ENCODE measurements around the gene SYPL2. TPM values are rescaled to one million over a fixed set of nuclear protein-coding genes. Genes with fewer than 3 reads are reported as not detected.

The SYPL2 gene
- total and polyA plus RNA-seq, 2 of the 8 experiments (the other 6 are each of a cell fraction or from before 2014, with no cell fraction given), result 1.5 TPM

DNA sequence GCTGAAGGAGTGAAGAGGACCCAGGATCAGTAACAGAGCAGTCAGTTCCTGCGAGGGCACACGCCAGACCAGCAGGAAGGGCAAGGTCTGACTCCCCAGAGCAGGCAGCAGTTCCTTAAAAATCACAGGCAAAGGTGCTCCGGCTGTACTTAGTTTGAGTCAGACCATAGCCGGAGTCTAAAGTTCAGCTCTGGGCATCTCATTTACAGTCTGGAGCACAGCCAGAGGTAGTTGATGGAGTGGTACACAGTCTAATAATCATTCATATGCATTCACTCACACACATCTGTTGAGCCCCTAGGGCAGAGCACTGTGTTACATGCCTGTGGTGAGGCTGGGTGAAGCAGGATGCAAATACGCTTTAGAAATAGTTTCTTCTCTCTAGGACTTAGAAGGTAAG lies 50.5 kb downstream of the SYPL2 start:
- Histone ChIP-seq H3K4me3 (ENCODE audit: extremely low read depth in 1 of 4, insufficient read depth in 2 of 4, low read depth in 3 of 4, low read length in 4 of 4) (no peak overlapping the region), H3K23me2 (ENCODE audit: low read depth, low read length) (no peaks in the 10 kb centered on the region), H3K36me3 (ENCODE audit: control insufficient read depth in 2 of 4, insufficient read depth in 4 of 4, low read length in 3 of 4) (no peaks in the 10 kb centered on the region), H3K9me3 (ENCODE audit: insufficient read depth in 2 of 2, low read depth in 1 of 2, low read length in 1 of 2) (no peaks in the 10 kb centered on the region), H2BK12ac (ENCODE audit: low read depth, low read length) (no peak overlapping the region), H3K56ac (replicated peaks; ENCODE audit: insufficient read length, low read depth, low read length) (no peak overlapping the region), H4K91ac (replicated peaks; ENCODE audit: insufficient read length, low read length) (no peak overlapping the region), H3K14ac (ENCODE audit: insufficient read length) (no peak overlapping the region), H3K9ac (replicated peaks in 1 of 4; ENCODE audit: extremely low read depth in 1 of 4, low read depth in 3 of 4, low read length in 3 of 4) (no peak overlapping the region), H2BK15ac (ENCODE audit: low read length) (no peak overlapping the region), H3K27ac (ENCODE audit: low read depth, low read length) (no peak overlapping the region), H3K4me1 (replicated peaks in 1 of 4; ENCODE audit: control insufficient read depth in 3 of 4, insufficient read depth in 4 of 4, low read length in 3 of 4) (no peaks in the 10 kb centered on the region), H2AFZ (ENCODE audit: low read length) (no peak overlapping the region), H2BK120ac (replicated peaks; ENCODE audit: low read depth, low read length) (no peak overlapping the region), H3K79me2 (ENCODE audit: control insufficient read depth in 1 of 2, insufficient read depth in 2 of 2, low read length in 2 of 2) (no peaks in the 10 kb centered on the region), H2BK5ac (ENCODE audit: low read depth, low read length) (no peak overlapping the region), H3K4me2 (ENCODE audit: insufficient read depth in 1 of 2, low read depth in 2 of 2, low read length in 2 of 2) (no peak overlapping the region), H4K5ac (ENCODE audit: insufficient read length, low read depth, low read length) (no peak overlapping the region), H3K23ac (ENCODE audit: insufficient read length) (no peak overlapping the region), H2BK20ac (ENCODE audit: low read length) (no peak overlapping the region), H2AK5ac (ENCODE audit: low read depth, low read length) (no peak overlapping the region), H4K8ac (ENCODE audit: extremely low read depth, insufficient read depth, low read length) (no peak overlapping the region), H4K20me1 (replicated peaks in 1 of 2; ENCODE audit: control insufficient read depth in 1 of 2, insufficient read depth in 2 of 2, low read length in 2 of 2) (no peaks in the 10 kb centered on the region), H3K4ac (replicated peaks; ENCODE audit: insufficient read length, low read depth, low read length) (no peak overlapping the region), H3K18ac (ENCODE audit: extremely low read depth, low read length) (no peak overlapping the region), H3K79me1 (ENCODE audit: low read depth, low read length) (no peaks in the 10 kb centered on the region), H3K27me3 (replicated peaks in 1 of 4; ENCODE audit: control insufficient read depth in 3 of 4, extremely low read depth in 1 of 4, insufficient read depth in 3 of 4, low read length in 3 of 4) (0 out of 7 replicates have a peak, but pooled peaks cover 0 to 2% (median 0%) of the 10 kb centered on the region in 4 experiments)
- ChIA-PET POLR2A (ENCODE audit: partially characterized antibody) (no interaction called here), CTCF (ENCODE audit: partially characterized antibody) (interaction anchor here (0.8 to 43.7 kb wide), 3 partner anchors 17 to 192 kb away, joined by 3 to 1755 read pairs (median 666); partner anchors contain the start of genes ATXN7L2, CYB561D1 and GPR61)
- no peak for TF ChIP-seq GABPA (IDR thresholded peaks at IDR 0.05; ENCODE audit: borderline replicate concordance, insufficient read depth, low read length)
- no peak for TF ChIP-seq JUN (IDR thresholded peaks at IDR 0.05; ENCODE audit: low read depth, low read length)
- no peak for TF ChIP-seq SP4 (IDR thresholded peaks at IDR 0.05; ENCODE audit: low read length)
- no peak for TF ChIP-seq TCF12 (IDR thresholded peaks at IDR 0.05; ENCODE audit: low read depth, low read length)
- no peak for TF ChIP-seq TAF7 (optimal IDR thresholded peaks at IDR 0.05; ENCODE audit: borderline replicate concordance, low read depth, low read length)
- FAIRE-seq (no peak), DNase-seq (ENCODE audit: low read depth in 1 of 2, low spot score in 2 of 2) (no peak)
- 93% methylated on average over 5 of the region's 5 CpGs; no CpG with 5 or more reads in 1 of the 2 experiments for WGBS, 2 experiments (ENCODE audit: extremely low coverage in 1 of 2, insufficient coverage in 1 of 2, insufficient read length in 1 of 2, insufficient replicate concordance in 2 of 2, low coverage in 1 of 2, low lambda C conversion rate in 2 of 2, missing lambda C conversion rate in 1 of 2)
